IMR-90 (cell line): ENCODE data around the gene RAB11A. TPM values are rescaled to one million over a fixed set of nuclear protein-coding genes. Genes with fewer than 3 reads are reported as not detected.

Source experiments
- ATAC-seq: fragments of 200-7000 bp; cut with Tn5 transposase; 2 replicates; pipeline ENCODE4 v1.9.1; 2020; ENCODE audit warnings: low read depth, mild to moderate bottlenecking, moderate library complexity
- BruUV-seq: library from RNA; stranded (reverse); fragments of 400-500 nt; replicated peaks from 2 replicates; lab custom pipeline; 2021; lab: Mats Ljungman, UMichigan
- CTCF ChIA-PET: fragments of 300-600 bp; formaldehyde crosslinking; extraction: SDS; loops from one replicate; lab custom pipeline; 2021; ENCODE audit warnings: antibody characterized with exemption; lab: Yijun Ruan, JAX
- POLR2A ChIA-PET: fragments of 300-600 bp; sonication (Branson Sonifier 250); formaldehyde crosslinking; loops from one replicate; lab custom pipeline; 2022; ENCODE audit warnings: antibody characterized with exemption; ENCODE audit not compliant: unreplicated experiment; lab: Charles Lee
- DNase-seq: peaks from one replicate; pipeline ENCODE4 v3.0.0; 2013
- H2AFZ ChIP-seq: replicated peaks from 2 replicates; pipeline ENCODE3; 2013; ENCODE audit warnings: low read length, mild to moderate bottlenecking; ENCODE audit not compliant: poor library complexity
- H2AK5ac ChIP-seq: 2 replicates; pipeline ENCODE4 v1.6.1; 2013; ENCODE audit warnings: low read depth, low read length, inconsistent platforms
- H2AK9ac ChIP-seq: replicated peaks from 2 replicates; pipeline ENCODE3; 2013; ENCODE audit warnings: mild to moderate bottlenecking, low read depth, low read length, moderate library complexity; ENCODE audit not compliant: poor library complexity
- H2BK120ac ChIP-seq: 2 replicates; pipeline ENCODE4 v1.6.1; 2013; ENCODE audit warnings: low read depth, low read length, inconsistent platforms
- H2BK15ac ChIP-seq: 3 replicates; pipeline ENCODE4 v1.6.1; 2013; ENCODE audit warnings: low read depth, low read length, inconsistent platforms
- H2BK20ac ChIP-seq: 2 replicates; pipeline ENCODE4 v1.6.1; 2013; ENCODE audit warnings: low read depth, mild to moderate bottlenecking, inconsistent platforms, low read length, moderate library complexity
- H2BK5ac ChIP-seq: 2 replicates; pipeline ENCODE4 v1.6.1; 2013; ENCODE audit warnings: mild to moderate bottlenecking, low read depth, low read length, inconsistent platforms; ENCODE audit not compliant: poor library complexity, severe bottlenecking
- H3K14ac ChIP-seq: replicated peaks from 2 replicates; pipeline ENCODE4 v1.6.1; 2013; ENCODE audit warnings: low read depth, low read length, inconsistent platforms
- H3K18ac ChIP-seq: 2 replicates; pipeline ENCODE4 v1.6.1; 2013; ENCODE audit warnings: low read depth, low read length, control low read depth
- H3K23ac ChIP-seq: 2 replicates; pipeline ENCODE4 v1.6.1; 2013; ENCODE audit warnings: low read depth, low read length, inconsistent platforms
- H3K27ac ChIP-seq: 2 replicates; pipeline ENCODE4 v1.5.1; 2013; ENCODE audit warnings: mild to moderate bottlenecking, control low read depth, low read length; ENCODE audit not compliant: insufficient read depth
- H3K27me3 ChIP-seq: 2 replicates; pipeline ENCODE4 v1.6.1; 2013; ENCODE audit warnings: low read length; ENCODE audit not compliant: control insufficient read depth, insufficient read depth
- H3K36me3 ChIP-seq: 2 replicates; pipeline ENCODE4 v1.6.1; 2013; ENCODE audit warnings: low read length, mixed read lengths; ENCODE audit not compliant: control insufficient read depth, insufficient read depth
- H3K4ac ChIP-seq: 2 replicates; pipeline ENCODE4 v1.6.1; 2013; ENCODE audit warnings: low read depth, low read length, inconsistent platforms
- H3K4me1 ChIP-seq: 2 replicates; pipeline ENCODE4 v1.6.1; 2013; ENCODE audit warnings: low read length, mixed read lengths; ENCODE audit not compliant: control insufficient read depth, insufficient read depth
- H3K4me2 ChIP-seq: 2 replicates; pipeline ENCODE4 v1.6.1; 2013; ENCODE audit warnings: low read depth, mild to moderate bottlenecking, control low read depth, low read length, moderate library complexity
- H3K4me3 ChIP-seq: 2 replicates; pipeline ENCODE4 v1.5.1; 2013; ENCODE audit warnings: low read depth, mild to moderate bottlenecking, control low read depth, low read length, moderate library complexity; ENCODE audit not compliant: insufficient read depth
- H3K56ac ChIP-seq: 2 replicates; pipeline ENCODE4 v1.6.1; 2013; ENCODE audit warnings: low read length, inconsistent platforms; ENCODE audit not compliant: insufficient read depth; ENCODE audit errors: extremely low read depth
- H3K79me1 ChIP-seq, 2 experiments: 2 replicates each; pipeline ENCODE4 v1.6.1; 2013; ENCODE audit warnings: low read length in 2 of 2, inconsistent platforms in 1 of 2, low read depth in 1 of 2
- H3K9ac ChIP-seq: 2 replicates; pipeline ENCODE4 v1.6.1; 2013; ENCODE audit warnings: low read depth, low read length, control low read depth
- H3K9me1 ChIP-seq: 2 replicates; pipeline ENCODE4 v1.6.1; 2013; ENCODE audit warnings: low read length, inconsistent platforms; ENCODE audit not compliant: insufficient read depth
- H3K9me3 ChIP-seq: 2 replicates; pipeline ENCODE4 v1.6.1; 2013; ENCODE audit warnings: low read length; ENCODE audit not compliant: control insufficient read depth, insufficient read depth
- H4K20me1 ChIP-seq: 2 replicates; pipeline ENCODE4 v1.6.1; 2013; ENCODE audit warnings: low read length, inconsistent platforms; ENCODE audit not compliant: insufficient read depth
- H4K5ac ChIP-seq: 2 replicates; pipeline ENCODE4 v1.6.1; 2013; ENCODE audit warnings: mild to moderate bottlenecking, low read depth, low read length, control low read depth
- H4K8ac ChIP-seq, 2 experiments: 2 replicates each; pipeline ENCODE4 v1.6.1; 2013; ENCODE audit warnings: low read depth in 2 of 2, low read length in 2 of 2, control low read depth in 1 of 2, inconsistent platforms in 1 of 2
- H4K91ac ChIP-seq: 2 replicates; pipeline ENCODE4 v1.6.1; 2013; ENCODE audit warnings: low read depth, low read length, inconsistent platforms; ENCODE audit not compliant: insufficient read depth
- BHLHE40 ChIP-seq: fragments of 150-350 bp; IDR thresholded peaks from 2 replicates; pipeline ENCODE4 v1.6.1; 2016; ENCODE audit warnings: mild to moderate bottlenecking, low read depth, low read length
- CHD1 ChIP-seq: IDR thresholded peaks from 2 replicates; pipeline ENCODE4 v1.6.1; 2012; ENCODE audit warnings: low read depth, low read length, improper control_type of control experiment
- MAZ ChIP-seq: IDR thresholded peaks from 2 replicates; pipeline ENCODE4 v1.6.1; 2012; ENCODE audit warnings: low read depth, mild to moderate bottlenecking, low read length, improper control_type of control experiment, moderate library complexity, borderline replicate concordance
- NFE2L2 ChIP-seq: fragments of 150-350 bp; IDR thresholded peaks from 2 replicates; pipeline ENCODE4 v1.6.1; 2016; ENCODE audit warnings: low read depth, mild to moderate bottlenecking, low read length
- POLR2A ChIP-seq: IDR thresholded peaks from 2 replicates; pipeline ENCODE4 v1.6.1; 2012; ENCODE audit warnings: mild to moderate bottlenecking, low read depth, low read length
- RCOR1 ChIP-seq: IDR thresholded peaks from 2 replicates; pipeline ENCODE4 v1.6.1; 2012; ENCODE audit warnings: mild to moderate bottlenecking, low read length, improper control_type of control experiment; ENCODE audit not compliant: insufficient replicate concordance
- RFX5 ChIP-seq: IDR thresholded peaks from 2 replicates; pipeline ENCODE4 v1.8.0; 2012; ENCODE audit warnings: low read depth, mild to moderate bottlenecking, low read length, moderate library complexity
- SMC3 ChIP-seq: fragments of 150-350 bp; IDR thresholded peaks from 2 replicates; pipeline ENCODE4 v1.6.1; 2016; ENCODE audit warnings: low read depth, mild to moderate bottlenecking, antibody characterized with exemption, low read length, moderate library complexity
- WGBS, 2 experiments: methylation state at CpG; one replicate each; pipeline versions ENCODE4 v1.1.5 to v1.1.7; 2013; ENCODE audit warnings: missing lambda C conversion rate in 2 of 2; ENCODE audit not compliant: insufficient read length in 1 of 2; ENCODE audit errors: extremely low coverage in 2 of 2; 5-methylcytosine and 5-hydroxymethylcytosine counted together
- dilution Hi-C: fragments of 300-500 bp; cut with HindIII; formaldehyde crosslinking; loops from one replicate; pipeline ENCODE4 v1.14.3; 2018; ENCODE audit warnings: low sequenced_read_pairs; ENCODE audit not compliant: unreplicated experiment
- in situ Hi-C: fragments of 300-500 bp; cut with MboI; formaldehyde crosslinking; loops from 3 replicates; pipeline ENCODE4 v1.14.3; 2019; ENCODE audit warnings: low sequenced_read_pairs, inconsistent platforms, mixed read lengths
- intact Hi-C: fragments of 100-400 bp; cut with micrococcal nuclease; formaldehyde crosslinking; loops from 2 replicates; pipeline ENCODE4 v1.10.0; 2022
- polyA plus RNA-seq, 3 experiments: library from polyadenylated mRNA; depleted of rRNA; stranded (reverse); fragments of >200 nt; gene quantifications; 2 replicates each; pipeline ENCODE4 v1.2.3, GENCODE V29; 2012; ENCODE audit warnings: low replicate concordance in 1 of 3
- total RNA-seq: library from RNA; depleted of rRNA; stranded (reverse); fragments of >200 nt; gene quantifications from 2 replicates; pipeline ENCODE4 v1.2.3, GENCODE V29; 2012
- TF ChIP-seq, protein P1 (sequence below): fragments of 150-350 bp; IDR thresholded peaks from 2 replicates; pipeline ENCODE4 v1.6.1; 2016; ENCODE audit warnings: low read depth, mild to moderate bottlenecking, low read length, moderate library complexity, borderline replicate concordance
- TF ChIP-seq, protein P2 (sequence below): conservative IDR thresholded peaks from 2 replicates; pipeline ENCODE4 v1.5.1; 2012; ENCODE audit warnings: mild to moderate bottlenecking, low read depth, low read length, improper control_type of control experiment

Gene RAB11A
- total and polyA plus RNA-seq, 2 of the 4 experiments (the other 2 are of a cell fraction) = 341 to 462 TPM

DNA sequence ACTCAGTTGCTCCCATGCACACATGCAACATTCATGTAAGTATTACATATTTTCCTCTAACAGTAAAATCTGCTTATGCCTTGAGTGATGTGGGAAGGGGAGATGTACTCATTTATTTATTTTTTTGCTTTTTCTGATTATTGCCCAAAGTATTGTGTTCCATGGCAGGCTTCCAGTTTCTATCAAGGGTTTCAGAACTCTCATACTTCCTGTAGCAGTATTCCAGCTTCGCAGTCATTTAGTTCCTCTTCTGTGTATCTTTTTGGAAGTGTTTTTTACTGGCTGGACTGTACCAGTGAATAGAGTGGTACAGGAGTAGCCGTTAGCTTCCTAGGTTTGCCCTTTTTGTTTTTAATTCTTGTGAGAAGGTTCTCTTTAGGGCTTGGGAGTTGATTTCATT, 26.9 kb downstream of the RAB11A start:
- no peak overlapping the region for H3K18ac ChIP-seq
- no peak overlapping the region for H2BK120ac ChIP-seq
- DNase-seq (peak; percentile 48), ATAC-seq (no peak; the same call in 1 of the 2 replicates)
- H3K9ac ChIP-seq = no peak overlapping the region
- no peak overlapping the region for H2BK5ac ChIP-seq
- no peak overlapping the region for H3K4me3 ChIP-seq
- whole genome bisulfite sequencing, 2 experiments = no CpG with 5 or more reads among the region's 2 CpGs
- 0 out of 2 replicates have a peak, but pooled peaks cover 6% of the 10 kb centered on the region for H3K9me1 ChIP-seq
- H4K91ac ChIP-seq = no peak overlapping the region
- H3K23ac ChIP-seq = no peak overlapping the region
- CTCF ChIA-PET = no interaction called here
- BruUV-seq = no TSS peak
- no peaks in the 10 kb centered on the region for H3K9me3 ChIP-seq
- no peak overlapping the region for H4K5ac ChIP-seq
- H3K27ac ChIP-seq = no peak overlapping the region
- H2AK5ac ChIP-seq = no peak overlapping the region
- H2AFZ ChIP-seq = no peak overlapping the region
- peaks cover 20% of the 10 kb centered on the region for H3K36me3 ChIP-seq
- dilution Hi-C loops (no loop called here), in situ Hi-C loops (no loop called here), intact Hi-C loops (no loop called here)
- no peak overlapping the region for H4K8ac ChIP-seq
- POLR2A ChIA-PET = no interaction called here
- H3K4me2 ChIP-seq = no peak overlapping the region
- no peak overlapping the region for H2AK9ac ChIP-seq
- peaks cover 16% of the 10 kb centered on the region; the same call in 1 of the 2 replicates for H4K20me1 ChIP-seq
- H2BK15ac ChIP-seq = no peak overlapping the region
- peaks cover 10 to 22% of the 10 kb centered on the region in 2 experiments; a peak in 3 of 4 replicates for H3K79me1 ChIP-seq
- peaks cover 2% of the 10 kb centered on the region; the same call in 1 of the 2 replicates for H3K4me1 ChIP-seq
- no peak overlapping the region for H2BK20ac ChIP-seq
- H3K4ac ChIP-seq = no peak overlapping the region
- no peak overlapping the region for H3K14ac ChIP-seq
- no peak for TF ChIP-seq RCOR1
- TF ChIP-seq NFE2L2 = no peak
- TF ChIP-seq, protein P1, sequence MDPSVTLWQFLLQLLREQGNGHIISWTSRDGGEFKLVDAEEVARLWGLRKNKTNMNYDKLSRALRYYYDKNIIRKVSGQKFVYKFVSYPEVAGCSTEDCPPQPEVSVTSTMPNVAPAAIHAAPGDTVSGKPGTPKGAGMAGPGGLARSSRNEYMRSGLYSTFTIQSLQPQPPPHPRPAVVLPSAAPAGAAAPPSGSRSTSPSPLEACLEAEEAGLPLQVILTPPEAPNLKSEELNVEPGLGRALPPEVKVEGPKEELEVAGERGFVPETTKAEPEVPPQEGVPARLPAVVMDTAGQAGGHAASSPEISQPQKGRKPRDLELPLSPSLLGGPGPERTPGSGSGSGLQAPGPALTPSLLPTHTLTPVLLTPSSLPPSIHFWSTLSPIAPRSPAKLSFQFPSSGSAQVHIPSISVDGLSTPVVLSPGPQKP = no peak
- TF ChIP-seq BHLHE40 = no peak
- TF ChIP-seq, protein P2, sequence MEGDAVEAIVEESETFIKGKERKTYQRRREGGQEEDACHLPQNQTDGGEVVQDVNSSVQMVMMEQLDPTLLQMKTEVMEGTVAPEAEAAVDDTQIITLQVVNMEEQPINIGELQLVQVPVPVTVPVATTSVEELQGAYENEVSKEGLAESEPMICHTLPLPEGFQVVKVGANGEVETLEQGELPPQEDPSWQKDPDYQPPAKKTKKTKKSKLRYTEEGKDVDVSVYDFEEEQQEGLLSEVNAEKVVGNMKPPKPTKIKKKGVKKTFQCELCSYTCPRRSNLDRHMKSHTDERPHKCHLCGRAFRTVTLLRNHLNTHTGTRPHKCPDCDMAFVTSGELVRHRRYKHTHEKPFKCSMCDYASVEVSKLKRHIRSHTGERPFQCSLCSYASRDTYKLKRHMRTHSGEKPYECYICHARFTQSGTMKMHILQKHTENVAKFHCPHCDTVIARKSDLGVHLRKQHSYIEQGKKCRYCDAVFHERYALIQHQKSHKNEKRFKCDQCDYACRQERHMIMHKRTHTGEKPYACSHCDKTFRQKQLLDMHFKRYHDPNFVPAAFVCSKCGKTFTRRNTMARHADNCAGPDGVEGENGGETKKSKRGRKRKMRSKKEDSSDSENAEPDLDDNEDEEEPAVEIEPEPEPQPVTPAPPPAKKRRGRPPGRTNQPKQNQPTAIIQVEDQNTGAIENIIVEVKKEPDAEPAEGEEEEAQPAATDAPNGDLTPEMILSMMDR = no peak
- no peak for TF ChIP-seq POLR2A
- no peak for TF ChIP-seq CHD1
- no peak for TF ChIP-seq SMC3
- TF ChIP-seq MAZ = no peak
- no peak for TF ChIP-seq RFX5
- no peak overlapping the region for H3K56ac ChIP-seq
- H3K27me3 ChIP-seq = no peaks in the 10 kb centered on the region
